Neural progenitor cell (in vitro differentiated cells): ENCODE results near the gene DPYD. TPM values are rescaled to one million over a fixed set of nuclear protein-coding genes. Genes with fewer than 3 reads are reported as not detected.

Source experiments
- DNase-seq: peaks from one replicate; pipeline ENCODE4 v3.0.0-alpha.2; 2016; ENCODE audit warnings: low spot score
- H2AFZ ChIP-seq: fragments of 200-600 bp; sonication (generic); replicated peaks from 2 replicates; pipeline ENCODE4 v1.6.1; 2016; ENCODE audit warnings: antibody characterized with exemption
- H3F3A ChIP-seq: fragments of 200-600 bp; sonication (generic); 2 replicates; pipeline ENCODE4 v1.6.1; 2016; ENCODE audit warnings: antibody characterized with exemption, low read depth
- H3K27ac ChIP-seq: fragments of 200-600 bp; sonication (generic); 2 replicates; pipeline ENCODE4 v1.5.1; 2016; ENCODE audit warnings: mild to moderate bottlenecking
- H3K27me3 ChIP-seq: fragments of 200-600 bp; sonication (generic); 2 replicates; pipeline ENCODE4 v1.6.1; 2016; ENCODE audit warnings: mild to moderate bottlenecking, moderate library complexity
- H3K36me3 ChIP-seq: fragments of 200-600 bp; sonication (generic); 2 replicates; pipeline ENCODE4 v1.5.1; 2016
- H3K4me1 ChIP-seq: fragments of 200-600 bp; sonication (generic); 2 replicates; pipeline ENCODE4 v1.6.1; 2016; ENCODE audit warnings: mixed run types
- H3K4me2 ChIP-seq: fragments of 200-600 bp; sonication (generic); 2 replicates; pipeline ENCODE4 v1.6.1; 2016
- H3K4me3 ChIP-seq: fragments of 200-600 bp; sonication (generic); 2 replicates; pipeline ENCODE4 v1.5.1; 2016
- H3K79me2 ChIP-seq: fragments of 200-600 bp; sonication (generic); 2 replicates; pipeline ENCODE4 v1.6.1; 2016; ENCODE audit warnings: low read depth
- H3K9ac ChIP-seq: fragments of 200-600 bp; sonication (generic); 2 replicates; pipeline ENCODE4 v1.6.1; 2016
- H3K9me3 ChIP-seq: fragments of 200-600 bp; sonication (generic); 2 replicates; pipeline ENCODE4 v1.5.1; 2016; ENCODE audit warnings: low read depth
- H4K20me1 ChIP-seq: fragments of 200-600 bp; sonication (generic); 2 replicates; pipeline ENCODE4 v1.6.1; 2016; ENCODE audit warnings: low read depth
- H3K27ac Mint-ChIP-seq: 3 replicates; pipeline ENCODE4 v1.8.0; 2021; ENCODE audit warnings: mixed read lengths
- H3K27me3 Mint-ChIP-seq: 2 replicates; pipeline ENCODE4 v1.8.0; 2022; ENCODE audit warnings: low read depth, mild to moderate bottlenecking, inconsistent platforms, moderate library complexity, mixed read lengths; ENCODE audit not compliant: insufficient read depth
- H3K36me3 Mint-ChIP-seq: 3 replicates; pipeline ENCODE4 v1.8.0; 2021; ENCODE audit warnings: mixed read lengths
- H3K4me1 Mint-ChIP-seq: 3 replicates; pipeline ENCODE4 v1.8.0; 2021; ENCODE audit warnings: mixed read lengths
- H3K4me3 Mint-ChIP-seq: 3 replicates; pipeline ENCODE4 v1.8.0; 2021; ENCODE audit warnings: mild to moderate bottlenecking, moderate library complexity, mixed read lengths
- H3K9me3 Mint-ChIP-seq: 3 replicates; pipeline ENCODE4 v1.8.0; 2020; ENCODE audit warnings: mixed read lengths
- EZH2 ChIP-seq: fragments of 200-600 bp; sonication (generic); IDR thresholded peaks from 2 replicates; pipeline ENCODE4 v1.6.1; 2017; ENCODE audit warnings: antibody characterized with exemption, mild to moderate bottlenecking, moderate library complexity
- EZH2phosphoT487 ChIP-seq: fragments of 200-600 bp; sonication (generic); IDR thresholded peaks from 2 replicates; pipeline ENCODE4 v1.6.1; 2017; ENCODE audit warnings: antibody characterized with exemption
- total RNA-seq: library from RNA; depleted of rRNA; stranded (reverse); fragments of >200 nt; gene quantifications from 2 replicates; pipeline ENCODE4 v1.2.3, GENCODE V29; 2015; ENCODE audit warnings: low replicate concordance
- TF ChIP-seq, protein P1 (sequence below): fragments of 200-600 bp; sonication (generic); IDR thresholded peaks from 2 replicates; pipeline ENCODE4 v1.5.1; 2017; ENCODE audit warnings: antibody characterized with exemption, mild to moderate bottlenecking

DPYD gene
- total RNA-seq, 1 donor from 2014 or later: 0.43 TPM

DNA sequence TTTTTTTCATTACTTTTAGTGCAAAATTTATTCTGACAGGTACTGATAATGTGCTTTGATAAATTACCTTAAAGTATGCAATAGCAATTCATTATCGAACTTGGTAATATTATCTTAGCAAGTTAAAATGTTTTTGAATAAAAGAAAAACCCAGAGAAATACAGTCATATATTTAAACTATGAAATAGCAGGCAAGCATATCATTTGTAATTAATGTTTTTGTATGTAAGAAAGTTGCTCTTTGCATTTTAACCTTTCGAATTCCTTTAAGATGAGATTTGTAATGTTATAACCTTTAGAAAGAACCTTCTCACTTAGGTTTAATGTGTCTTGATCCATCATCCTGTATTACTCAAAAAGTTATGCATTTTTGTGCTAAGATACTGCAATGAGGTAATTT, 613.7 kb downstream of the DPYD start:
- H3K27ac Mint-ChIP-seq: no peak overlapping the region
- H3K27me3 Mint-ChIP-seq: no peaks in the 10 kb centered on the region
- Histone ChIP-seq H3K4me3 (no peak overlapping the region), H2AFZ (no peak overlapping the region), H3K79me2 (no peaks in the 10 kb centered on the region), H3K36me3 (no peaks in the 10 kb centered on the region), H3K27me3 (no peaks in the 10 kb centered on the region), H3F3A (no peaks in the 10 kb centered on the region), H3K4me1 (no peaks in the 10 kb centered on the region), H3K9me3 (no peaks in the 10 kb centered on the region), H3K27ac (no peak overlapping the region), H3K4me2 (no peak overlapping the region), H3K9ac (no peak overlapping the region), H4K20me1 (no peaks in the 10 kb centered on the region)
- H3K36me3 Mint-ChIP-seq: no peaks in the 10 kb centered on the region
- H3K4me3 Mint-ChIP-seq: no peak overlapping the region
- peaks cover 10% of the 10 kb centered on the region for H3K4me1 Mint-ChIP-seq
- no peak for DNase-seq
- no peaks in the 10 kb centered on the region for H3K9me3 Mint-ChIP-seq
- no peak for TF ChIP-seq EZH2
- TF ChIP-seq, protein P1, sequence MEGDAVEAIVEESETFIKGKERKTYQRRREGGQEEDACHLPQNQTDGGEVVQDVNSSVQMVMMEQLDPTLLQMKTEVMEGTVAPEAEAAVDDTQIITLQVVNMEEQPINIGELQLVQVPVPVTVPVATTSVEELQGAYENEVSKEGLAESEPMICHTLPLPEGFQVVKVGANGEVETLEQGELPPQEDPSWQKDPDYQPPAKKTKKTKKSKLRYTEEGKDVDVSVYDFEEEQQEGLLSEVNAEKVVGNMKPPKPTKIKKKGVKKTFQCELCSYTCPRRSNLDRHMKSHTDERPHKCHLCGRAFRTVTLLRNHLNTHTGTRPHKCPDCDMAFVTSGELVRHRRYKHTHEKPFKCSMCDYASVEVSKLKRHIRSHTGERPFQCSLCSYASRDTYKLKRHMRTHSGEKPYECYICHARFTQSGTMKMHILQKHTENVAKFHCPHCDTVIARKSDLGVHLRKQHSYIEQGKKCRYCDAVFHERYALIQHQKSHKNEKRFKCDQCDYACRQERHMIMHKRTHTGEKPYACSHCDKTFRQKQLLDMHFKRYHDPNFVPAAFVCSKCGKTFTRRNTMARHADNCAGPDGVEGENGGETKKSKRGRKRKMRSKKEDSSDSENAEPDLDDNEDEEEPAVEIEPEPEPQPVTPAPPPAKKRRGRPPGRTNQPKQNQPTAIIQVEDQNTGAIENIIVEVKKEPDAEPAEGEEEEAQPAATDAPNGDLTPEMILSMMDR: no peak
- TF ChIP-seq EZH2phosphoT487: no peak

DNA sequence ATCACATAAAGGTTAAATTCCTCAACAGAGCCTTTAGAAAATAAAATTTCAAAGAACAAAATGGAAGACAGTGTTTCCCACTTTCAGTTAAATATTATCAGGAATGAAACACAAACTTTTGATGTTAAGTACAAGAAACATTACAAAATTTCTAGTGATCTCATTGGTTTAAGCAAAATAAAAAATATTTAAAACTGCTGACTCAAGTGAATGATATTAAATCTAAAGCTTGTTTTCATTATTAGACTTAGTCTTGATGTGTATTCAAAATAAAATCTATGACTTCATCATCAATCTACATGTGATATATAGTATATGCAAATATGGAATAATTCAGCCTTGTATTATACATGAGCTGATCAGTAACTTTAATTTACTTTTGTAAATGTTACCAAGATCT, 614.3 kb downstream of the DPYD start:
- no peaks in the 10 kb centered on the region for H3K27me3 ChIP-seq
- no peak for DNase-seq
- H3K79me2 ChIP-seq: no peaks in the 10 kb centered on the region
- H3K9ac ChIP-seq: no peak overlapping the region
- Mint-ChIP-seq H3K4me3 (no peak overlapping the region), H3K27me3 (no peaks in the 10 kb centered on the region), H3K36me3 (no peaks in the 10 kb centered on the region), H3K9me3 (no peaks in the 10 kb centered on the region), H3K27ac (no peak overlapping the region), H3K4me1 (peaks cover 13% of the 10 kb centered on the region)
- H3K4me3 ChIP-seq: no peak overlapping the region
- no peaks in the 10 kb centered on the region for H3K4me1 ChIP-seq
- no peaks in the 10 kb centered on the region for H3F3A ChIP-seq
- H2AFZ ChIP-seq: no peak overlapping the region
- no peak overlapping the region for H3K27ac ChIP-seq
- no peaks in the 10 kb centered on the region for H4K20me1 ChIP-seq
- TF ChIP-seq EZH2phosphoT487 (no peak), EZH2 (no peak)
- TF ChIP-seq, protein P1: no peak
- H3K9me3 ChIP-seq: no peaks in the 10 kb centered on the region
- H3K4me2 ChIP-seq: no peak overlapping the region
- no peaks in the 10 kb centered on the region for H3K36me3 ChIP-seq

DNA sequence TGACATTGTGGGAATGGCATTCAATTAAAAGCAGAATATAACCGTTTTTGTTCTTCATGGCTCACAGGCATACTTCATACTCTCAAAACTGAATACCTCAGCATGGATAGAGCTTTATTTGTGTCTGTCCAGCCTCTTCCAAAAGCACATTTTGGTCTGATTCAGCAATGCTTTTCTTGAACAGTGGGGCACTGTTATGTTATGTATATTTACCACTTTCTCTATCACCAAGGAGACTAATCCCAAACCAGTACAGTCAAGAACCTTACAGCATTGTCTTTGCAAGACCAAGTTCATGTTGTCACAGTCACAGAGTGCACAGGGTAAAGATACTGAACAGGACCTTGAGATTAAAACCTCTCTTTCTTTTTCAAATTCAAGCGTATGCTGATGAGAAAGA, 616.5 kb downstream of the DPYD start:
- H3K27ac ChIP-seq: no peak overlapping the region
- DNase-seq: no peak
- no peaks in the 10 kb centered on the region for H3F3A ChIP-seq
- no peak overlapping the region for H3K4me3 Mint-ChIP-seq
- no peak overlapping the region for H3K4me2 ChIP-seq
- no peaks in the 10 kb centered on the region for H3K9me3 ChIP-seq
- peaks cover 13% of the 10 kb centered on the region for H3K4me1 Mint-ChIP-seq
- no peaks in the 10 kb centered on the region for H4K20me1 ChIP-seq
- H3K36me3 ChIP-seq: no peaks in the 10 kb centered on the region
- H3K9me3 Mint-ChIP-seq: no peaks in the 10 kb centered on the region
- no peaks in the 10 kb centered on the region for H3K27me3 ChIP-seq
- TF ChIP-seq EZH2 (no peak), EZH2phosphoT487 (no peak)
- TF ChIP-seq, protein P1: no peak
- H3K27ac Mint-ChIP-seq: no peak overlapping the region
- H2AFZ ChIP-seq: no peak overlapping the region
- H3K27me3 Mint-ChIP-seq: no peaks in the 10 kb centered on the region
- H3K9ac ChIP-seq: no peak overlapping the region
- no peaks in the 10 kb centered on the region for H3K36me3 Mint-ChIP-seq
- H3K4me1 ChIP-seq: no peaks in the 10 kb centered on the region
- H3K4me3 ChIP-seq: no peak overlapping the region
- no peaks in the 10 kb centered on the region for H3K79me2 ChIP-seq

DNA sequence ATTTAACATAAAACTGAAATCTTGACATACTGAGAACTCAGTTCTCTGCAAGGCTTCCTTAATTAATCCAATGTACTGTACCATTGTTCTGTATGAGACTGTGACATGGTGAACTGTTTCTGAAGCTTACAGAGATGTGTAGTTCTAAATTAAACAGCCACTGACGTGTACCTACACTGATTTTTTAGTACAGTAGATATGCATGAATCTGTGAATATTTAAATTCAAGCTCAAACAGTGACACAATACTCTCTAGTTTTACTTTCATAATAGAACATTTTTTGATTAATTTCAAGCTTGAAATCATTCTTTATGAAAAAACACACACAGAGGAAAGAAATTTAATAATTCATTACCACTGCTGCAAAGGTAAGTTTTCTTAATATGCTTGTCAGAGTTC, 621.9 kb downstream of the DPYD start:
- Histone ChIP-seq H3K9ac (no peak overlapping the region), H3K9me3 (no peaks in the 10 kb centered on the region), H3K27me3 (no peaks in the 10 kb centered on the region), H2AFZ (no peak overlapping the region), H4K20me1 (no peaks in the 10 kb centered on the region), H3F3A (no peaks in the 10 kb centered on the region), H3K4me2 (no peak overlapping the region), H3K36me3 (no peaks in the 10 kb centered on the region), H3K4me3 (no peak overlapping the region), H3K4me1 (no peaks in the 10 kb centered on the region), H3K79me2 (no peaks in the 10 kb centered on the region), H3K27ac (no peak overlapping the region)
- no peak overlapping the region for H3K4me3 Mint-ChIP-seq
- H3K9me3 Mint-ChIP-seq: no peaks in the 10 kb centered on the region
- TF ChIP-seq, protein P1: no peak
- no peak for TF ChIP-seq EZH2phosphoT487
- no peak for TF ChIP-seq EZH2
- DNase-seq: no peak
- no peaks in the 10 kb centered on the region for H3K27me3 Mint-ChIP-seq
- H3K36me3 Mint-ChIP-seq: no peaks in the 10 kb centered on the region
- H3K27ac Mint-ChIP-seq: no peak overlapping the region
- peaks cover 3% of the 10 kb centered on the region for H3K4me1 Mint-ChIP-seq
